ENCODE data around the gene DUSP16.

- TF ChIP-seq EP300 (IDR thresholded peaks at IDR 0.05) = peak; percentile 83
- no peak for TF ChIP-seq POLR2A (IDR thresholded peaks at IDR 0.05)
Observed at GRCh38 chr12:12600659-12601058, 38.0 kb upstream of the DUSP16 start.

Measured in tibial nerve (tissue), 3 donors.